ENCODE data around the gene ARL2.
"Not testable (repeated sequence)": the region's sequence is repeated elsewhere in the genome, so short reads cannot be mapped to it uniquely, and the experiment has no call there.

The ARL2 gene

GRCh38 chr11:64974124-64974523 is 39.8 kb upstream of the ARL2 start:
- H3K9me3 ChIP-seq (ENCODE audit: control insufficient read depth, insufficient read depth, low read depth, low read length): no peaks in the 10 kb centered on the region
- ChIA-PET CTCF (interaction anchor here (0.6 kb wide), 1 partner anchor 102 kb away, joined by 5 read pairs; no protein-coding TSS in a partner anchor), POLR2A (interaction anchor here (0.7 kb wide), 2 partner anchors 107 to 354 kb away, joined by 4 to 5 read pairs; no protein-coding TSS in a partner anchor)
- TF ChIP-seq ZBTB8A (tag by site-specific recombination; IDR thresholded peaks at IDR 0.05) (no peak), ZNF837 (tag by site-specific recombination; IDR thresholded peaks at IDR 0.05) (no peak), PRDM10 (tag by site-specific recombination; IDR thresholded peaks at IDR 0.05) (0 out of 2 replicates have a peak, but pooled peaks have one; percentile 11), ZNF76 (tag by site-specific recombination; IDR thresholded peaks at IDR 0.05; ENCODE audit: borderline replicate concordance, low read depth) (no peak), ZNF132 (tag by site-specific recombination; IDR thresholded peaks at IDR 0.05; ENCODE audit: borderline replicate concordance) (no peak), ZBTB1 (tag by site-specific recombination; IDR thresholded peaks at IDR 0.05) (no peak)
- no peak overlapping the region for H3K4me3 ChIP-seq (ENCODE audit: low read depth, low read length)
- H3K36me3 ChIP-seq (ENCODE audit: control insufficient read depth in 2 of 2, insufficient read depth in 1 of 2, low read length in 2 of 2): no peaks in the 10 kb centered on the region
- H3K27ac ChIP-seq (ENCODE audit: extremely low read depth, low read depth, low read length): no peak overlapping the region
- H3K4me1 ChIP-seq (ENCODE audit: control insufficient read depth, insufficient read depth, low read length): no peaks in the 10 kb centered on the region

- ChIA-PET POLR2A (interaction anchor here (0.6 kb wide), 1 partner anchor 49 kb away, joined by 3 read pairs; no protein-coding TSS in a partner anchor), CTCF (interaction anchor here (0.7 kb wide), 1 partner anchor 645 kb away, joined by 4 read pairs; no protein-coding TSS in a partner anchor)
- no peak overlapping the region for H3K27ac ChIP-seq (ENCODE audit: extremely low read depth, low read depth, low read length)
- no peak overlapping the region for H3K4me3 ChIP-seq (ENCODE audit: low read depth, low read length)
- H3K4me1 ChIP-seq (ENCODE audit: control insufficient read depth, insufficient read depth, low read length): no peaks in the 10 kb centered on the region
- TF ChIP-seq ZNF114 (tag by site-specific recombination; IDR thresholded peaks at IDR 0.05) (no peak), ZNF23 (tag by site-specific recombination; IDR thresholded peaks at IDR 0.05; ENCODE audit: borderline replicate concordance) (no peak), HOXC10 (CRISPR knock-in tag; IDR thresholded peaks at IDR 0.05) (no peak), ZNF514 (tag by site-specific recombination; IDR thresholded peaks at IDR 0.05) (no peak), ZNF391 (tag by site-specific recombination; IDR thresholded peaks at IDR 0.05; ENCODE audit: borderline replicate concordance, low read depth) (no peak), ZNF362 (tag by site-specific recombination; IDR thresholded peaks at IDR 0.05) (no peak), PRDM1 (tag by site-specific recombination; IDR thresholded peaks at IDR 0.05) (no peak)
- H3K36me3 ChIP-seq (ENCODE audit: control insufficient read depth in 2 of 2, insufficient read depth in 1 of 2, low read length in 2 of 2): no peaks in the 10 kb centered on the region
- no peaks in the 10 kb centered on the region for H3K9me3 ChIP-seq (ENCODE audit: control insufficient read depth, insufficient read depth, low read depth, low read length)
These were observed 37.3 kb upstream of the ARL2 start for GRCh38 chr11:64976651-64977050.

DNA sequence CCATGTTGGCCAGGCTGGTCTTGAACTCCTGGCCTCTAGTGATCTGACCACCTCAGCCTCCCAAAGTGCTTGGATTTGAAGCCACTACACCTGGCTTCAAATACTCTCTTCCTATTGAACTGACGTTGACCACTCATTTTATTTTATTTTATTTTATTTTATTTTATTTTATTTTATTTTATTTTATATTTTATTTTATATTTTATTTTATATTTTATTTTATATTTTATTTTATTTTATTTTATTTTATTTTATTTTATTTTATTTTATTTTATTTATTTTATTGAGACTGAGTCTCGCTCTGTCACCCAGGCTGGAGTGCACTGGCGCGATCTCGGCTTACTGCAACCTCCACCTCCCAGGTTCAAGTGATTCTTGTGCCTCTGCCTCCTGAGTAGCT is 30.6 kb upstream of the ARL2 start:
- H3K36me3 ChIP-seq (ENCODE audit: control insufficient read depth in 2 of 2, insufficient read depth in 1 of 2, low read length in 2 of 2); H3K9me3 ChIP-seq (ENCODE audit: control insufficient read depth, insufficient read depth, low read depth, low read length); POLR2A ChIA-PET; H3K27ac ChIP-seq (ENCODE audit: extremely low read depth, low read depth, low read length); H3K4me1 ChIP-seq (ENCODE audit: control insufficient read depth, insufficient read depth, low read length); H3K4me3 ChIP-seq (ENCODE audit: low read depth, low read length): not testable (repeated sequence)
- CTCF ChIA-PET: interaction anchor here (0.6 to 0.7 kb wide), 2 partner anchors 96 to 120 kb away, joined by 3 read pairs; no protein-coding TSS in a partner anchor
